Measurements from ENCODE around the gene TOPAZ1. TPM values are rescaled to one million over a fixed set of nuclear protein-coding genes. Genes with fewer than 3 reads are reported as not detected.

Gene TOPAZ1
- total and polyA plus RNA-seq, 2 of the 13 experiments (the other 11 are each of a cell fraction or from before 2014, with no cell fraction given), result not detected

DNA sequence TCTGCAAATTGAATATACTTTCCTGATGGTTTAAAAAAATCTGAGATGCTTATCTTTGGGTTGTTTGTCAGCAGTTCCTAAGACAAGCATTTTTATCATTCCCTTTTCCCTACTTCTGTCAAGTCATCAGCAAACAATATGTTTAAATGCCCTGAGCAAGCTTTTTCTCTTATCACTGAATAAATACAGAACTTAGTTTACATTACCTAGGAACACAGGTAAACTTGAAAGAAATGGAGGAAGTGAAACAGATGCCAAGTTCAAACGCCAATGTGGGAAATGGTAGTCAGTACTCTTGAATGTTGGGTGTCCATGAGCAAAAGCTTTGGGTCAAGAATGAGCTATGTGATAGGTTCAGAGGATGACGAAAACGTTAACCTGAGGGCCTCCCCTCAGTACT, 79.6 kb downstream of the TOPAZ1 start (continued):
- TF ChIP-seq, protein P1, sequence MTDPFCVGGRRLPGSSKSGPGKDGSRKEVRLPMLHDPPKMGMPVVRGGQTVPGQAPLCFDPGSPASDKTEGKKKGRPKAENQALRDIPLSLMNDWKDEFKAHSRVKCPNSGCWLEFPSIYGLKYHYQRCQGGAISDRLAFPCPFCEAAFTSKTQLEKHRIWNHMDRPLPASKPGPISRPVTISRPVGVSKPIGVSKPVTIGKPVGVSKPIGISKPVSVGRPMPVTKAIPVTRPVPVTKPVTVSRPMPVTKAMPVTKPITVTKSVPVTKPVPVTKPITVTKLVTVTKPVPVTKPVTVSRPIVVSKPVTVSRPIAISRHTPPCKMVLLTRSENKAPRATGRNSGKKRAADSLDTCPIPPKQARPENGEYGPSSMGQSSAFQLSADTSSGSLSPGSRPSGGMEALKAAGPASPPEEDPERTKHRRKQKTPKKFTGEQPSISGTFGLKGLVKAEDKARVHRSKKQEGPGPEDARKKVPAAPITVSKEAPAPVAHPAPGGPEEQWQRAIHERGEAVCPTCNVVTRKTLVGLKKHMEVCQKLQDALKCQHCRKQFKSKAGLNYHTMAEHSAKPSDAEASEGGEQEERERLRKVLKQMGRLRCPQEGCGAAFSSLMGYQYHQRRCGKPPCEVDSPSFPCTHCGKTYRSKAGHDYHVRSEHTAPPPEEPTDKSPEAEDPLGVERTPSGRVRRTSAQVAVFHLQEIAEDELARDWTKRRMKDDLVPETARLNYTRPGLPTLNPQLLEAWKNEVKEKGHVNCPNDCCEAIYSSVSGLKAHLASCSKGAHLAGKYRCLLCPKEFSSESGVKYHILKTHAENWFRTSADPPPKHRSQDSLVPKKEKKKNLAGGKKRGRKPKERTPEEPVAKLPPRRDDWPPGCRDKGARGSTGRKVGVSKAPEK (CRISPR knock-in tag; IDR thresholded peaks at IDR 0.05; ENCODE audit: borderline replicate concordance), result no peak
- TF ChIP-seq, protein P2, sequence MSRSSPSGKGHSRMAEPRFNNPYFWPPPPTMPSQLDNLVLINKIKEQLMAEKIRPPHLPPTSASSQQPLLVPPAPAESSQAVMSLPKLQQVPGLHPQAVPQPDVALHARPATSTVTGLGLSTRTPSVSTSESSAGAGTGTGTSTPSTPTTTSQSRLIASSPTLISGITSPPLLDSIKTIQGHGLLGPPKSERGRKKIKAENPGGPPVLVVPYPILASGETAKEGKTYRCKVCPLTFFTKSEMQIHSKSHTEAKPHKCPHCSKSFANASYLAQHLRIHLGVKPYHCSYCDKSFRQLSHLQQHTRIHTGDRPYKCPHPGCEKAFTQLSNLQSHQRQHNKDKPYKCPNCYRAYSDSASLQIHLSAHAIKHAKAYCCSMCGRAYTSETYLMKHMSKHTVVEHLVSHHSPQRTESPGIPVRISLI (CRISPR knock-in tag; IDR thresholded peaks at IDR 0.05; ENCODE audit: borderline replicate concordance), result peak; percentile 71; the same call in 1 of the 2 replicates
- TF ChIP-seq KMT2B (CRISPR knock-in tag; IDR thresholded peaks at IDR 0.05), result peak; percentile 48; the same call in 1 of the 2 replicates
- no peak for TF ChIP-seq KDM1A (CRISPR knock-in tag; IDR thresholded peaks at IDR 0.05)
- no peak for TF ChIP-seq ZNF30 (CRISPR knock-in tag; IDR thresholded peaks at IDR 0.05)
- TF ChIP-seq FOXJ3 (CRISPR knock-in tag; IDR thresholded peaks at IDR 0.05; ENCODE audit: borderline replicate concordance), result peak; percentile 55; the same call in 1 of the 2 replicates
- TF ChIP-seq, protein P3, sequence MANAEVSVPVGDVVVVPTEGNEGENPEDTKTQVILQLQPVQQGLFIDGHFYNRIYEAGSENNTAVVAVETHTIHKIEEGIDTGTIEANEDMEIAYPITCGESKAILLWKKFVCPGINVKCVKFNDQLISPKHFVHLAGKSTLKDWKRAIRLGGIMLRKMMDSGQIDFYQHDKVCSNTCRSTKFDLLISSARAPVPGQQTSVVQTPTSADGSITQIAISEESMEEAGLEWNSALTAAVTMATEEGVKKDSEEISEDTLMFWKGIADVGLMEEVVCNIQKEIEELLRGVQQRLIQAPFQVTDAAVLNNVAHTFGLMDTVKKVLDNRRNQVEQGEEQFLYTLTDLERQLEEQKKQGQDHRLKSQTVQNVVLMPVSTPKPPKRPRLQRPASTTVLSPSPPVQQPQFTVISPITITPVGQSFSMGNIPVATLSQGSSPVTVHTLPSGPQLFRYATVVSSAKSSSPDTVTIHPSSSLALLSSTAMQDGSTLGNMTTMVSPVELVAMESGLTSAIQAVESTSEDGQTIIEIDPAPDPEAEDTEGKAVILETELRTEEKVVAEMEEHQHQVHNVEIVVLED (CRISPR knock-in tag; IDR thresholded peaks at IDR 0.05; ENCODE audit: borderline replicate concordance), result no peak
- TF ChIP-seq, protein P4, sequence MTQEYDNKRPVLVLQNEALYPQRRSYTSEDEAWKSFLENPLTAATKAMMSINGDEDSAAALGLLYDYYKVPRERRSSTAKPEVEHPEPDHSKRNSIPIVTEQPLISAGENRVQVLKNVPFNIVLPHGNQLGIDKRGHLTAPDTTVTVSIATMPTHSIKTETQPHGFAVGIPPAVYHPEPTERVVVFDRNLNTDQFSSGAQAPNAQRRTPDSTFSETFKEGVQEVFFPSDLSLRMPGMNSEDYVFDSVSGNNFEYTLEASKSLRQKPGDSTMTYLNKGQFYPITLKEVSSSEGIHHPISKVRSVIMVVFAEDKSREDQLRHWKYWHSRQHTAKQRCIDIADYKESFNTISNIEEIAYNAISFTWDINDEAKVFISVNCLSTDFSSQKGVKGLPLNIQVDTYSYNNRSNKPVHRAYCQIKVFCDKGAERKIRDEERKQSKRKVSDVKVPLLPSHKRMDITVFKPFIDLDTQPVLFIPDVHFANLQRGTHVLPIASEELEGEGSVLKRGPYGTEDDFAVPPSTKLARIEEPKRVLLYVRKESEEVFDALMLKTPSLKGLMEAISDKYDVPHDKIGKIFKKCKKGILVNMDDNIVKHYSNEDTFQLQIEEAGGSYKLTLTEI (CRISPR knock-in tag; conservative IDR thresholded peaks at IDR 0.05), result no peak
- TF ChIP-seq XBP1 (CRISPR knock-in tag; IDR thresholded peaks at IDR 0.05), result no peak
- TF ChIP-seq JDP2 (CRISPR knock-in tag; IDR thresholded peaks at IDR 0.05; ENCODE audit: borderline replicate concordance), result no peak
- TF ChIP-seq ZBTB21 (CRISPR knock-in tag; IDR thresholded peaks at IDR 0.05), result no peak
- no peak for TF ChIP-seq ZNF713 (CRISPR knock-in tag; IDR thresholded peaks at IDR 0.05)
- TF ChIP-seq ZNF234 (CRISPR knock-in tag; conservative IDR thresholded peaks at IDR 0.05), result no peak
- TF ChIP-seq, protein P5, sequence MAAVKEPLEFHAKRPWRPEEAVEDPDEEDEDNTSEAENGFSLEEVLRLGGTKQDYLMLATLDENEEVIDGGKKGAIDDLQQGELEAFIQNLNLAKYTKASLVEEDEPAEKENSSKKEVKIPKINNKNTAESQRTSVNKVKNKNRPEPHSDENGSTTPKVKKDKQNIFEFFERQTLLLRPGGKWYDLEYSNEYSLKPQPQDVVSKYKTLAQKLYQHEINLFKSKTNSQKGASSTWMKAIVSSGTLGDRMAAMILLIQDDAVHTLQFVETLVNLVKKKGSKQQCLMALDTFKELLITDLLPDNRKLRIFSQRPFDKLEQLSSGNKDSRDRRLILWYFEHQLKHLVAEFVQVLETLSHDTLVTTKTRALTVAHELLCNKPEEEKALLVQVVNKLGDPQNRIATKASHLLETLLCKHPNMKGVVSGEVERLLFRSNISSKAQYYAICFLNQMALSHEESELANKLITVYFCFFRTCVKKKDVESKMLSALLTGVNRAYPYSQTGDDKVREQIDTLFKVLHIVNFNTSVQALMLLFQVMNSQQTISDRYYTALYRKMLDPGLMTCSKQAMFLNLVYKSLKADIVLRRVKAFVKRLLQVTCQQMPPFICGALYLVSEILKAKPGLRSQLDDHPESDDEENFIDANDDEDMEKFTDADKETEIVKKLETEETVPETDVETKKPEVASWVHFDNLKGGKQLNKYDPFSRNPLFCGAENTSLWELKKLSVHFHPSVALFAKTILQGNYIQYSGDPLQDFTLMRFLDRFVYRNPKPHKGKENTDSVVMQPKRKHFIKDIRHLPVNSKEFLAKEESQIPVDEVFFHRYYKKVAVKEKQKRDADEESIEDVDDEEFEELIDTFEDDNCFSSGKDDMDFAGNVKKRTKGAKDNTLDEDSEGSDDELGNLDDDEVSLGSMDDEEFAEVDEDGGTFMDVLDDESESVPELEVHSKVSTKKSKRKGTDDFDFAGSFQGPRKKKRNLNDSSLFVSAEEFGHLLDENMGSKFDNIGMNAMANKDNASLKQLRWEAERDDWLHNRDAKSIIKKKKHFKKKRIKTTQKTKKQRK (IDR thresholded peaks at IDR 0.05; ENCODE audit: low read length), result no peak
- peak; percentile 71 for TF ChIP-seq HHEX (CRISPR knock-in tag; IDR thresholded peaks at IDR 0.05)
- TF ChIP-seq, protein P6, sequence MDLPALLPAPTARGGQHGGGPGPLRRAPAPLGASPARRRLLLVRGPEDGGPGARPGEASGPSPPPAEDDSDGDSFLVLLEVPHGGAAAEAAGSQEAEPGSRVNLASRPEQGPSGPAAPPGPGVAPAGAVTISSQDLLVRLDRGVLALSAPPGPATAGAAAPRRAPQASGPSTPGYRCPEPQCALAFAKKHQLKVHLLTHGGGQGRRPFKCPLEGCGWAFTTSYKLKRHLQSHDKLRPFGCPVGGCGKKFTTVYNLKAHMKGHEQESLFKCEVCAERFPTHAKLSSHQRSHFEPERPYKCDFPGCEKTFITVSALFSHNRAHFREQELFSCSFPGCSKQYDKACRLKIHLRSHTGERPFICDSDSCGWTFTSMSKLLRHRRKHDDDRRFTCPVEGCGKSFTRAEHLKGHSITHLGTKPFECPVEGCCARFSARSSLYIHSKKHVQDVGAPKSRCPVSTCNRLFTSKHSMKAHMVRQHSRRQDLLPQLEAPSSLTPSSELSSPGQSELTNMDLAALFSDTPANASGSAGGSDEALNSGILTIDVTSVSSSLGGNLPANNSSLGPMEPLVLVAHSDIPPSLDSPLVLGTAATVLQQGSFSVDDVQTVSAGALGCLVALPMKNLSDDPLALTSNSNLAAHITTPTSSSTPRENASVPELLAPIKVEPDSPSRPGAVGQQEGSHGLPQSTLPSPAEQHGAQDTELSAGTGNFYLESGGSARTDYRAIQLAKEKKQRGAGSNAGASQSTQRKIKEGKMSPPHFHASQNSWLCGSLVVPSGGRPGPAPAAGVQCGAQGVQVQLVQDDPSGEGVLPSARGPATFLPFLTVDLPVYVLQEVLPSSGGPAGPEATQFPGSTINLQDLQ (CRISPR knock-in tag; IDR thresholded peaks at IDR 0.05), result no peak

Data from HepG2 (cell line).